HG02970 (cell line): Measurements from ENCODE around the gene C10orf105.
A peak's percentile ranks its signal among the peaks of the same experiment; 100 is the strongest.

Experiments used
- ATAC-seq: cut with Tn5 transposase; IDR thresholded peaks from one replicate; pipeline ENCODE4 v1.9.1; 2021; ENCODE audit warnings: mild to moderate bottlenecking, moderate library complexity, moderate number of reproducible peaks; ENCODE audit not compliant: unreplicated experiment, low FRiP score

The C10orf105 gene

GRCh38 chr10:71740069-71740653, 20.6 kb upstream of the C10orf105 start:
- ATAC-seq: no peak

DNA sequence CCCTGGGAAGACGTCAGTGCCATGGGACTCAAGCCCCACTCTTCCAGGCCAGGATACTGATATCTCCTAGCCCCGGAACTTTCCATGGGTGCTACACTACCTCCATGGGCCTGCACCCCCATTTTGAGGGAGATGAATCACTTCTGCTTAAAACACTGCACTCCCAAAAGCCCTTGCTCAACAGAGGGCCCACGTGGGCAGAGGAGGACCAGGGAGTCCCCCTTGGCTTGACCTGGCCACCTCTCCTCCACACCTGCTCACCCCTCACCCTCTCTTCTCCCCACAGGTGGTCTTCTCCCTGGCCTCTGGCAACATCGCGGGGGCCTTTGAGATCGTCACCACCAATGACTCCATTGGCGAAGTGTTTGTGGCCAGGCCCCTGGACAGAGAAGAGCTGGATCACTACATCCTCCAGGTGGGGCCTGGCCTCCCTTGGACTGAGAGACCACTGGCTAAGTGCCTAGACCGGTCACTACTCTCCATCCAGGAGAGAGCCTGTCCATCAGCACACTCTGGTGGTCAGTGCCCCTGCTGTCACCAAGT, 19.9 kb upstream of the C10orf105 start:
- ATAC-seq: no peak

DNA sequence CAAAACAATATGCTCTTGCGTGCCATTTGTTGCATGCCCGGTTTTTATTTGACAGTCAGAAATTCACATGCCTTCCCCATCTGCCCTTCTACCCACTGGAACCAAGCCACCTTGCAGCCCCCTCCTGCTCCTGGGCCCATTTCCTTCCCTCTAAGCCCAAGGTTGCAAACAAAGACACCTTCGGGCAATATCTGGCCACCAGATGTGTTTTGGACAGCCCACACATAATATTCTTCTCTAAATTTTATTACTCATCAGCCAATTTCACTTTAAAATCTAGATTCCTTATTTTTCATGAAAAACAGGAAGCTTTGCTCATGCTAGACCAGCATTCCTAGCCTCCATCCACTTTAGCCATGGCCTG, 18.2 kb upstream of the C10orf105 start:
- ATAC-seq: no peak

- ATAC-seq: no peak
Measured at GRCh38 chr10:71737001-71737833, 17.6 kb upstream of the C10orf105 start.

- no peak for ATAC-seq
Measured at GRCh38 chr10:71736570-71736952, 17.0 kb upstream of the C10orf105 start.

DNA sequence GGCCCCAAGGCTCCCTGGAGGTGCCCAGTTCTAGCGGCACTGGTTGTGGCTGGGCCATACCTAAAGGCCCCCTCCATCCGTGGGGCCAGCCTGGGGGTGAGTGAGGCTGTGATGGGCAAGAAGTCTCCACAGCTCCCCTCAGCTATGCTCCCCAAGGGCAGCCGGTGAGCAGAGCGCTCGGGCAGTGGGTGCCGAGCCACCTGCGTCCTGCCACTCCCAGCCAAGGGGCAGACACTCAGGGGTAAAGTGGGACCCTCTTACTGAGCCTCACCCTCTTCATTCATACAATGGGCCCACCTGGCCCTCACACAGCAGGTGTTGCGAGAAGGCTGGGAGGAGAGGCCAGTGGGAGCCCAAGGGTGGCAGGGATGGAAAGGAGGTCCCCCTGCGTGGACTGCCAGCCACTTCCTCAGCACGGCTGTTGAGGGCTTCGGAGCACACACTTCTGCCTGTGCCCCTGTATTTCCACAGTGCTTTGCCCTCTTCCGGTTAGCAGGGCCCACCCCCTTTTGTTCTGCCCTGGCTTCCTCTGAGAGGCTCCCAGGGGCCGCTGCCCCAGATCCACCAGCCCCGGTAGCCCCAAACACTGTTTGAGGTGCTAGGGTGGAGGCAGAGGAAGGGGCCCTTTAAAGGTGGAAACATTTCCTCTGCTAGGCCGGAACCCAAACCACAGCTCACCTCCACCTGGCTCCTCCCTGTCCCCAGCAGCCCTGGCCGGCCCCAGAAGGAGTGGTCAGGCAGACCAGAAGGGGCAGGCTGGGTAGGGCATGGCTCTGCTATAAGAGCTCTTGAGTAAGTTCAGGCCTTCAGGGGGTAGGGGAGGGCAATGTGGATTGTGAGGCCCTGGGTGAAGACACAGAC, 16.4 kb upstream of the C10orf105 start:
- ATAC-seq: no peak

DNA sequence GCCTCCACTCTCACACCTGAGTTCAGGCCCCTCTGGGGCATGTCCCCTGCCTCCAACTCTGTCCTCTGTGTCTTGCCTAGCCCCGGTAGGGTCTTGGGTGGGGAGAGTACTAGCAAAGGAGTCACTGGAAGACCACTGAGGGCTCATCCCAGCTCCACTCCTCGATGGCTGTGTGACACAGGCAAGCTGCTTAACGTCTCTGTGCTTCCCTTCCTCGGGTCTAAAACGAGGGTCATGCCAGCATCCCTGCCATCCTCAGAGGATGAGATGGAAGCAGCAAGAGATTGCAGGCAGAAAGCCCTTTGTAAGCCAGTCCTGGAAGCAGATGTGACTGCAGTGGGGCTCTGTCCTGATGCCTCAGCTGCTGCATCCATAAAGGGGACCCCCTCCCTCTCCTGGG, 15.2 kb upstream of the C10orf105 start:
- no peak for ATAC-seq

DNA sequence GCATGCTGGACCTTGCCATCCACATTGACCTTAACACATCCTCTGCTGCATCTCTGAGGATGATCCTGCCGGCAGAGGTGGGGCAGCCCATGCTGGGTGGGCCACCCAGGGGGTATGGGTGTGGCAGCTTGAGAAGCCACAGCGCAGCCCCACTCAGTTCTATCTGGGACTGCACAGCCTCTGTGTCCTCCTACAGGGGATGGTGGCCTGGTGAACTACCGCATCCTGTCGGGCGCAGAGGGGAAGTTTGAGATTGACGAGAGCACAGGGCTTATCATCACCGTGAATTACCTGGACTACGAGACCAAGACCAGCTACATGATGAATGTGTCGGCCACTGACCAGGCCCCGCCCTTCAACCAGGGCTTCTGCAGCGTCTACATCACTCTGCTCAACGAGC, 12.2 kb upstream of the C10orf105 start:
- ATAC-seq: no peak

- no peak for ATAC-seq
Measured at GRCh38 chr10:71729161-71729636, 9.6 kb upstream of the C10orf105 start.

- peak; percentile 48 for ATAC-seq
Measured at GRCh38 chr10:71727738-71728737, 8.5 kb upstream of the C10orf105 start.

- ATAC-seq: peak; percentile 27
Measured at GRCh38 chr10:71727105-71727737, 7.6 kb upstream of the C10orf105 start.

GRCh38 chr10:71726580-71727104, 7.1 kb upstream of the C10orf105 start:
- ATAC-seq: no peak

GRCh38 chr10:71725998-71726579, 6.5 kb upstream of the C10orf105 start:
- ATAC-seq: no peak

- no peak for ATAC-seq
Measured at GRCh38 chr10:71725249-71725648, 5.7 kb upstream of the C10orf105 start.

GRCh38 chr10:71724539-71724938, 5.0 kb upstream of the C10orf105 start:
- ATAC-seq: no peak

DNA sequence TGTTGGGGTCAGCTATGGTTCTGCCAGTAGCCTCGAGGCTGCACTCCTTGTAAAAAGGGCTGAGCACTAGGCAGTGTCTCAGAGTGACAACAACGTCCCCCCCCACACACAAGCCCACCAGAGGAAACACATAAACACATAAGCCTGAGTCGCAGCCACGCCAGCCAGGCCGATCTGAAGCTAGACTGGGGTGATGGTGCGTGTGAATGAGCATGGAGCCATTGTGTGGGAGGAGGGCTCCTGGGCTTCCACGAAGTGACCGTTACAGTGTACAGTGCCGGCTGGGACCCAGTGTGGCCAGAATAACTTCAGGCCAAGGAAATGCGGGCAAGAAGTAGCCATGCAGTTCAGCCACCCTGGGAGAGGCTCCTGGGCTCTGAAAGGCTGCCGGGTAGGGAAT, 3.7 kb upstream of the C10orf105 start:
- ATAC-seq: no peak

DNA sequence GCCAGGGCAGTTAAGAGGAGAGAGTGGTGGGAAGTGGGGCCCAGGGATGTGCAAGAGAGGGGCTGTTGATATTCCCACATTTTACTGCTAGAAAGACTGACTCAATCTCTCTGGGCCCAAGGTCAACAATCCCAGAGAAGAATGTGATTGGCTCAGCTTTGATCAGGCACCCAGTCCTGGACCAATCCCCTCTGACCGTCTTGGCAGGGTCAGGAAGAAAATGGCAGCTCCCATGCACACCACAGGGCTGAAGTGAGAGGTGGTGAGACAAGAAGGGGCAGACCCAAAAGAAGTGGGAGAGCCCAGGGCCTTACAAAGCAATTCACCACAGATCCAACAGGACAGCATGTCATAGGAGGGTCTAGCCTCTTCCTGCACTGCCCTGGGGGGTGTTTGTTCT, 3.3 kb upstream of the C10orf105 start:
- ATAC-seq: no peak

DNA sequence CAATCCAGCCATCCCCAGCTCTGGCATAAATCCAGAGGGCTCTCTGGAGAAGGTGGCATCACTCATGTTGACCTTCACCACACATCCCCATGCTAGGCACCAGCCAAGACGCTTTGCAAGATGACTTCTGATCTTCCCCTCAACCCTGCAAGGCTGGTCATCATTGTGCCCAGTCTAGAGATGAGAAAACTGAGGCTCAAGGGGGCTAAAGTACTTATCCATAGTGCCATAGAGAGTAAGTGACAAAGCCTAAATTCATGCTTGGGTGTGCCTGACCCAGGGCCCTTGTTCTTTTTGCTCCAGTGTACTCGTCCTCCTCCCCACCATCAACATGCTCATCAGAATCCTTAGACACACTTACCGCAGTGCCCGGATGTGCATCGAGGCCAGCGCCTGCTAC, 1.7 kb upstream of the C10orf105 start:
- no peak for ATAC-seq

GRCh38 chr10:71720288-71720687, 710 bp upstream of the C10orf105 start:
- ATAC-seq: no peak
